ENCODE data around the gene TLCD5.

- TF ChIP-seq POLR2AphosphoS5 (IDR thresholded peaks at IDR 0.05), result no peak
- TF ChIP-seq, protein P1, sequence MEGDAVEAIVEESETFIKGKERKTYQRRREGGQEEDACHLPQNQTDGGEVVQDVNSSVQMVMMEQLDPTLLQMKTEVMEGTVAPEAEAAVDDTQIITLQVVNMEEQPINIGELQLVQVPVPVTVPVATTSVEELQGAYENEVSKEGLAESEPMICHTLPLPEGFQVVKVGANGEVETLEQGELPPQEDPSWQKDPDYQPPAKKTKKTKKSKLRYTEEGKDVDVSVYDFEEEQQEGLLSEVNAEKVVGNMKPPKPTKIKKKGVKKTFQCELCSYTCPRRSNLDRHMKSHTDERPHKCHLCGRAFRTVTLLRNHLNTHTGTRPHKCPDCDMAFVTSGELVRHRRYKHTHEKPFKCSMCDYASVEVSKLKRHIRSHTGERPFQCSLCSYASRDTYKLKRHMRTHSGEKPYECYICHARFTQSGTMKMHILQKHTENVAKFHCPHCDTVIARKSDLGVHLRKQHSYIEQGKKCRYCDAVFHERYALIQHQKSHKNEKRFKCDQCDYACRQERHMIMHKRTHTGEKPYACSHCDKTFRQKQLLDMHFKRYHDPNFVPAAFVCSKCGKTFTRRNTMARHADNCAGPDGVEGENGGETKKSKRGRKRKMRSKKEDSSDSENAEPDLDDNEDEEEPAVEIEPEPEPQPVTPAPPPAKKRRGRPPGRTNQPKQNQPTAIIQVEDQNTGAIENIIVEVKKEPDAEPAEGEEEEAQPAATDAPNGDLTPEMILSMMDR (IDR thresholded peaks at IDR 0.05), result no peak
- no peak for TF ChIP-seq POLR2A (IDR thresholded peaks at IDR 0.05)
- TF ChIP-seq EP300 (IDR thresholded peaks at IDR 0.05), result no peak
Observed at GRCh38 chr11:120284272-120284671, 40.8 kb upstream of the TLCD5 start.

Data from stomach (tissue), 4 donors.